Measurements from ENCODE around the gene MED14.

The MED14 gene

DNA sequence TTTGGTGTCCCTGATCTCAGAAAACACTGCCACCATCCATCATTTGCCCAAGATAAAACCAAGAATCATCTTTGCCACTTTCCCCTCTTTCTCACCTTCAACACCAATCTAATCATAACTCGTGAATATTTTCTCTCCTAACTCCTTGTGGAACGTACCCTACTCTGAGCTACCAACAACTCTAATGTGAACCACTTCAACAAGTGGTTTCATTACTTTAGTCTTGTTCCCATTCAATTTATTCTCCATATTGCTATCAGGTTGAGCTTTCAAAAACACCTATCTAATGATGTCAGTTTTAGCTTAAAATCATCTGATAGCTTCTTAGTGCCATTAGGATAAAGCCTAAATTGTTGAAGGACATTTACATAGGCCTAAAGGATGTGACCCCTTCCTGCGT lies 48.2 kb downstream of the MED14 start:
- TF ChIP-seq TAF1 (IDR thresholded peaks at IDR 0.05; ENCODE audit: borderline replicate concordance, insufficient read depth, low read length) (no peak), POLR2AphosphoS5 (IDR thresholded peaks at IDR 0.05; ENCODE audit: low read depth, low read length) (no peak), FOXP2 (optimal IDR thresholded peaks at IDR 0.05; ENCODE audit: borderline replicate concordance, extremely low read depth, extremely low read length, insufficient read depth) (no peak), SIN3A (IDR thresholded peaks at IDR 0.05; ENCODE audit: borderline replicate concordance, insufficient read depth, low read length) (no peak)
- TF ChIP-seq, protein P1, sequence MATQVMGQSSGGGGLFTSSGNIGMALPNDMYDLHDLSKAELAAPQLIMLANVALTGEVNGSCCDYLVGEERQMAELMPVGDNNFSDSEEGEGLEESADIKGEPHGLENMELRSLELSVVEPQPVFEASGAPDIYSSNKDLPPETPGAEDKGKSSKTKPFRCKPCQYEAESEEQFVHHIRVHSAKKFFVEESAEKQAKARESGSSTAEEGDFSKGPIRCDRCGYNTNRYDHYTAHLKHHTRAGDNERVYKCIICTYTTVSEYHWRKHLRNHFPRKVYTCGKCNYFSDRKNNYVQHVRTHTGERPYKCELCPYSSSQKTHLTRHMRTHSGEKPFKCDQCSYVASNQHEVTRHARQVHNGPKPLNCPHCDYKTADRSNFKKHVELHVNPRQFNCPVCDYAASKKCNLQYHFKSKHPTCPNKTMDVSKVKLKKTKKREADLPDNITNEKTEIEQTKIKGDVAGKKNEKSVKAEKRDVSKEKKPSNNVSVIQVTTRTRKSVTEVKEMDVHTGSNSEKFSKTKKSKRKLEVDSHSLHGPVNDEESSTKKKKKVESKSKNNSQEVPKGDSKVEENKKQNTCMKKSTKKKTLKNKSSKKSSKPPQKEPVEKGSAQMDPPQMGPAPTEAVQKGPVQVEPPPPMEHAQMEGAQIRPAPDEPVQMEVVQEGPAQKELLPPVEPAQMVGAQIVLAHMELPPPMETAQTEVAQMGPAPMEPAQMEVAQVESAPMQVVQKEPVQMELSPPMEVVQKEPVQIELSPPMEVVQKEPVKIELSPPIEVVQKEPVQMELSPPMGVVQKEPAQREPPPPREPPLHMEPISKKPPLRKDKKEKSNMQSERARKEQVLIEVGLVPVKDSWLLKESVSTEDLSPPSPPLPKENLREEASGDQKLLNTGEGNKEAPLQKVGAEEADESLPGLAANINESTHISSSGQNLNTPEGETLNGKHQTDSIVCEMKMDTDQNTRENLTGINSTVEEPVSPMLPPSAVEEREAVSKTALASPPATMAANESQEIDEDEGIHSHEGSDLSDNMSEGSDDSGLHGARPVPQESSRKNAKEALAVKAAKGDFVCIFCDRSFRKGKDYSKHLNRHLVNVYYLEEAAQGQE (IDR thresholded peaks at IDR 0.05; ENCODE audit: insufficient read depth in 1 of 2, low read depth in 2 of 2, low read length in 2 of 2), result no peak

DNA sequence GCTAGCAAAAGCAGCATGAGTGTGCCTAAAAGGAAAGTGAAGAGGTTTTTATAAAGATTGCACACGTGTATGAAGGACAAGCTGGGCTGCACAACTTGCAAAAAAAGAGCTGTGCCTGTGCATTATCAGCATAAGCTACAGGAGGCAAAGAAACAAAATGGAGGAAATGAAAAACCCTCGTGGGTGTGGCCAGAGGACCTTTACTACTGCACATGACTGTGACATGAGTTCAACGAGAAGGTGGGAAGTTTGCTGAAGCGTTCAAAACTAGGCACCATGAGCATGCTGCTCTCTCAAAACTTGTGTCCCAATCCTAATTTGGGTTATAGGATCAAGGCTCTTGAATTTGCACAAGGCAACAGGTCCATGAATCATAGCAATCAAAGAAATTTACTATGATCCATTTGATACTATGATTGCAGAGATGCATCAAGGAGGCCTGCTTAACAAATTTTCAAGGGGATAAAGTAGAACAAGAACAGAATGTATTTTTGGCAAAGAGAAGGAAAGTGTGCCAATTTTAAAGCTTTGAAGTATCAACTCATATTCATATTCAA lies 49.9 kb downstream of the MED14 start:
- TF ChIP-seq, protein P1 (IDR thresholded peaks at IDR 0.05; ENCODE audit: insufficient read depth in 1 of 2, low read depth in 2 of 2, low read length in 2 of 2), result no peak
- no peak for TF ChIP-seq FOXP2 (optimal IDR thresholded peaks at IDR 0.05; ENCODE audit: borderline replicate concordance, extremely low read depth, extremely low read length, insufficient read depth)
- TF ChIP-seq POLR2AphosphoS5 (IDR thresholded peaks at IDR 0.05; ENCODE audit: low read depth, low read length), result no peak
- no peak for TF ChIP-seq SIN3A (IDR thresholded peaks at IDR 0.05; ENCODE audit: borderline replicate concordance, insufficient read depth, low read length)
- no peak for TF ChIP-seq TAF1 (IDR thresholded peaks at IDR 0.05; ENCODE audit: borderline replicate concordance, insufficient read depth, low read length)

- TF ChIP-seq FOXP2 (optimal IDR thresholded peaks at IDR 0.05; ENCODE audit: borderline replicate concordance, extremely low read depth, extremely low read length, insufficient read depth) (no peak), SIN3A (IDR thresholded peaks at IDR 0.05; ENCODE audit: borderline replicate concordance, insufficient read depth, low read length) (no peak), POLR2AphosphoS5 (IDR thresholded peaks at IDR 0.05; ENCODE audit: low read depth, low read length) (no peak), TAF1 (IDR thresholded peaks at IDR 0.05; ENCODE audit: borderline replicate concordance, insufficient read depth, low read length) (no peak)
- TF ChIP-seq, protein P1 (IDR thresholded peaks at IDR 0.05; ENCODE audit: insufficient read depth in 1 of 2, low read depth in 2 of 2, low read length in 2 of 2), result no peak
These were observed 51.2 kb downstream of the MED14 start for GRCh38 chrX:40684092-40684491.

DNA sequence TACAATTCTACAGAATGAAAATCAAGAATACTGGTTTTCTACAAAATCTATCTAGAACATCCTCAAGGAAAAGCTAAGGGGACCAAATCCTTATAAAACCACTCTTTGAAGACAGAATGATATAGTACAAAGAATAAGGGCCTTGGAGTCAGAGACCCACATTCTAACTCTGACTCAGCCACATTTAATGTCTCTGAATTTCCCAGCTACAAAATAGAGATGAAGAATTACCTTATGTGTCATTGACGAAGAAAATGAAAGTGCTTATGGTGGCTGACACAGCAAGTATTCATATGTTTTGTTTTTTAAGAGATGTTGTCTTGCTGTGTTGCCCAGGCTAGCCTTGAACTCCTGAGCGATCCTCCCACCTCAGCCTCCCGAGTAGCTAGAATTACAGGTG lies 52.1 kb downstream of the MED14 start:
- TF ChIP-seq, protein P1 (IDR thresholded peaks at IDR 0.05; ENCODE audit: insufficient read depth in 1 of 2, low read depth in 2 of 2, low read length in 2 of 2), result no peak
- no peak for TF ChIP-seq SIN3A (IDR thresholded peaks at IDR 0.05; ENCODE audit: borderline replicate concordance, insufficient read depth, low read length)
- TF ChIP-seq FOXP2 (optimal IDR thresholded peaks at IDR 0.05; ENCODE audit: borderline replicate concordance, extremely low read depth, extremely low read length, insufficient read depth), result no peak
- TF ChIP-seq POLR2AphosphoS5 (IDR thresholded peaks at IDR 0.05; ENCODE audit: low read depth, low read length), result no peak
- no peak for TF ChIP-seq TAF1 (IDR thresholded peaks at IDR 0.05; ENCODE audit: borderline replicate concordance, insufficient read depth, low read length)
